ENCODE results near the gene PRR23E.

PRR23E gene

DNA sequence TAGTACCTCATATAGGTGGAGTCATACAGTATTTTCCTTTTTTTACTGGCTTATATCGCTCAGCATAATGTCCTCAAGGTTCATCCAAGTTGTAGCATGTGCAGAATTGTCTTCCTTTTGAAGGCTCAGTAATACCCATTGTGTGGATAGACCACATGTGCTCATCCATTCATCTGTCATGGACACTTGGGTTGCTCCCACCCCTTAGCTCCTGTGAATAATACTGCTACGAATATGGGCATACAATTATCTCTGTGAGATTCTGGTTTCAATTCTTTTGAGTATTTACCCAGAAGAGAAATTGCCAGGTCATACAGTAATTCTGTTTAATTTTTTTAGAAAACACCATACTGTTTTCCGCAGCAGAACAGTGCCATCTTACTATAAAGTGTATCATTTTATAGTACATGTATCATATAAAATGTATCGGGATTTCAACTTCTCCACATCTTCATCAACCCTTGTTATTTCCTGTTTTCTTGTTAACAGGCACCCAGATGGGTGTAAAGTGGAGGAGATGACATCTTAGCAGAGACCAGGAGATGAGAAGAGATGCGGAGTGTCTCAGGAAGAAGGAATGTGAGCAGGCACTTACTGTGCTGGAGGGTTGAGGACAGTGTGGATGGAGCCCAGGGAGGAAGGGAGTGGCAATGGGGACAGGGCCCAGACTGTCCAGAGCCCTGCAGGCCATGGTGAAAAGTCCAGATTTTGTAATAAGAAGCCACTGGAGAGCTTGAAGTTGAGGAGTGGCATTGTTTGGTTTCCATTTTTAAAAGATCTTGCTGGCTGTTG is 27.0 kb upstream of the PRR23E start:
- no peak for DNase-seq

DNA sequence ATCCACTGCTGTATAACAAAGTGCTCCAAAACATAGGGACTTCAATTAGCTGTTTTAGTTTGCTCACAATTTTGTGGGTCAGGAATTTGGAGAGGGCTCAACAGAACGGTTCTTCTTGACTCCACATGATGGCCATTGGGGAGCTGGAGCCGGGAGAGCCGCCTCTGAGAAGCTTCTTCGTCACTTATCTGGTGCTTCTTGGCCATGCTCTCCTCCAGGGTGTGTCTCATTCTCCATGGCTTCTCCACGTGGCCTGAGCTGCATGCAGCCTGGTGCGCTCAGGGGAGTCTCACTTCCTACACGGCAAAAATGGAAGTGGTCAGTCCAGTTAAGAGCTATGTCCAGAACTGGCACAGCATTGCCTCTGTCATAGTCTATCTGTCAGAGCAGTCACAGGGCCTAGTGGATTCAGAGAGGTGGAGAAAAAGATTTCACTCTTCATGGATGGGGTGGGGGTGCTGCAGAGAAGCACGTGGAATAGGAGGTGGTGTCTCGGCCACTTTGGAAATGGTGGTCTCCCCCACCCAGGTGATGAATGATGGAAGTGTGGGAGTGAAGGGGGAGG is 26.3 kb upstream of the PRR23E start:
- DNase-seq = no peak

- no peak for DNase-seq
These were observed 25.5 kb upstream of the PRR23E start for GRCh38 chr3:127167315-127168043.

DNA sequence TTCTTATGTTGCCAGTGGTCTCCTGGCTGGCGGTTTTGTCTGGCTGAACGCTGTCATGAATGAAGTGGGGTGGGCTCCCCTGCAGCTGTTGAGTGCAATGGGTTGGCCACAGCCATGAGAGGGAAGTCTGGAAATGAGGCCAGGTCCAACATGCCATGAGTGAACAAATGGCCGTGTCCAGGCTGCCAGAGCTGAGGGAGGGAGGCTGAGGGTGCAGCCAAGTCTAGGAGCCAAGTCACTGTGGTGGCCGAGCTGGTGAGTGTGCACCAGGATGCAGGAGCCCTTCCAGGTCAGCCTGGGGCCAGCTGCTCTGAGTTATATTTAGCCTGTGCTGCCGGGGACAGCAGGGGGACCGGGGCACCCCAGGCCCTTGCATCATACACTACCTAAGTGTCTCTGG is 24.7 kb upstream of the PRR23E start:
- no peak for DNase-seq

- no peak for DNase-seq
These were observed 22.1 kb upstream of the PRR23E start for GRCh38 chr3:127170814-127171213.

- no peak for DNase-seq
These were observed 21.6 kb upstream of the PRR23E start for GRCh38 chr3:127171320-127171719.

GRCh38 chr3:127171721-127172120 is 21.2 kb upstream of the PRR23E start:
- DNase-seq = no peak

DNA sequence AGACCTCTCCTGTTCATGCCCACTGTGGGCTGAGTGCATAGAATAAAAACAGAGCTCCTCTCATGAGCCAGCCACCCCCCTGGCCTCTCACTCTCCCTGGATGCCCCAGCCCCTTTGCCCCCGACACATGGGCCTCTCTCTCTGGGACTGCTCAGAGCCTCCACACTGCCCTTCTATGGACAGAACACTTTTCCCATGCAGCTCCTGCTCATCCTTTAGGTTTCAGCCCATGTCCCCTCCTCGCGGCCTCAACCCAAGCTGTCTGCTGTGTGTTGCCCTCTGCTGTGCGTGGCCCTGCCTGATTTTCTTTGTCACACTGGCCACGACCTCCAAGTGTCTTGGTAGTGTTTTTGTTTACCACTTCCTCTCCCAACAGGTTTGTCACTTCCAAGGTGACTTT is 20.7 kb upstream of the PRR23E start:
- DNase-seq = no peak

DNA sequence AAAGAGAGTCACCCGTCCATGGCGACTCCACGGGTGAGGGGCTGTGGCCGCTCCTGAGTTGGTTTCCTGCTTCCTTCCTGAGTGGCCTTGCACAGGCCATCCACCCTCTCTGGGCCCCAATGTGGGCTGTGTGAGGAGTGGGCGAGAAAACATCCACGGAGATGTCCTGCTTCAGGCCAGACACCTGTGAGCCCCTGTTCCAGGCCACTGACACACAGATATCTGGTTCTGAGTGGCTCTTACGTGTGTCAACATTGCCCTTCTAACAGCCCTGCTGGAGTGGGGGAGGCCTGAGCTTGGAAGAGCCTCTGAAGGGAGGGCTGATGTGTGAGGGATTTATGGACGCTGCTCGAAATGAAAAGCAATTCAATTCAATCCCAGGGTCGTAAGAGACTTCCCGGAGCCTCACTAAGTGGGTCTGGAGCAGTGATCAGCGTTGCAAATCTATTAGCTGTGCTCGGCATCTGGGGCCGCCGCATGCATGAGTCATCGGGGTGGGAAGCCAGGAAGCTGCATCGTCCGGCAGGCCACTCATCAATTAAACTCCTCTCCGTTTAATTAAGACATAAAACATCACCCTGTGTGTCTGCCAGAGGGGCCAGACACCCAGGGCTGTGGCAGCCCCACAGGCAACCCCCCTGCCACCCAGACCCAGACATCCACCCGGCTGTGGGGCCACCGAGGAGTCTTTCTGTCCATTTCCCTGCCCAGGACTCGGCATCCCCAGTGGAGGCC is 20.0 kb upstream of the PRR23E start:
- no peak for DNase-seq

DNA sequence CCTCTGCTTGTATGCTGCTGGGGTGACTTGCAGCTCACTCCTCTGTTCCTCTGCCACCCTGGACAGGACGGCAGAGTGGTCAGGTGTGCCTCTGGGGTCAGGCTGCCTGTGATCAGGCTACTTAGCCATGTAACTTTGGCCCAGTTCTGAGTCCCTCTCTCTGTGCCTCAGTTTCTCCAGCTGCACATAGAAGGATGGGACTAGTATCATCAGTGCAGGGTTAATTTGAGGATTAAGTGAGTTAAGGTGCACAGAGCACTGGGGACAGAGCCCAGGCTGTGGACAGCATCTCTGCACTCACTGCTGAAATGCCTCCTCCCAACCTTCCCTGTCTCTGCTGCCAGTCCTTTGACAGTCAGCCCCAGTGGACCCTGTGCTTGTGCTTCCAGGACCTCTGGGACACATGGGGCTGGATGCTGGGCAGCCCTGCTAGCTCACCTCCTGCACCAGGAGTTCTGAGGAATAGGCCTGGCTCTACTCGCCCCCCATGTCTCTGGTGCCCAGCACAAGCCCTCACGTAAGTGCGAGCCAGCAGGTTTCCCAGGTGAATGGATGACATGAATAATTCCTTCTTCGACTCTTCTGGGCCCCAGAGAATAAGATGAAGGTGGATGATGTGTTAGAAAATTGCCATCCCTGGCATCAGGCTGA is 19.3 kb upstream of the PRR23E start:
- DNase-seq = no peak

GRCh38 chr3:127174284-127174683 is 18.6 kb upstream of the PRR23E start:
- no peak for DNase-seq

- no peak for DNase-seq
These were observed 18.2 kb upstream of the PRR23E start for GRCh38 chr3:127174715-127175140.

- DNase-seq = no peak
These were observed 17.7 kb upstream of the PRR23E start for GRCh38 chr3:127175272-127175671.

GRCh38 chr3:127177226-127177625 is 15.7 kb upstream of the PRR23E start:
- DNase-seq = no peak

DNA sequence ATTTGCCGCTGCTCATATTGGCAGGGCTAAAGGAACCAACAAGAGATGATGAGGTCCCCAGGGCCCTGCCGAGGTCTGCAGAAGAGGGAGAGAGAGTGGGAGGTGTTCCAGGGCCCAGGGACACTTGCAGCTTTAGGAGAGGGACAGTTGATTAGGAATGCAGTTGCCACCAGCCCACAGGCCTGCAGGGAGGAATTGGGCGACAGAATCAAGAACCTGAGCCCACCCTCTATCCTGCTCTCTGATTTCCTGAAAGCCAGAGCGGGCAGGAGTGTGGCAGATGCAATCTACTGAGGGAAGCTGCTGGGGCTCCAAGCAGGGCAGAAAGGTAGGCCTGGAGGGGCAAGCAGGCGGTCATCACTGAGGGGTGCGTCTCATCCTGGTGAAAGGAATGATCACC is 12.1 kb upstream of the PRR23E start:
- no peak for DNase-seq

DNA sequence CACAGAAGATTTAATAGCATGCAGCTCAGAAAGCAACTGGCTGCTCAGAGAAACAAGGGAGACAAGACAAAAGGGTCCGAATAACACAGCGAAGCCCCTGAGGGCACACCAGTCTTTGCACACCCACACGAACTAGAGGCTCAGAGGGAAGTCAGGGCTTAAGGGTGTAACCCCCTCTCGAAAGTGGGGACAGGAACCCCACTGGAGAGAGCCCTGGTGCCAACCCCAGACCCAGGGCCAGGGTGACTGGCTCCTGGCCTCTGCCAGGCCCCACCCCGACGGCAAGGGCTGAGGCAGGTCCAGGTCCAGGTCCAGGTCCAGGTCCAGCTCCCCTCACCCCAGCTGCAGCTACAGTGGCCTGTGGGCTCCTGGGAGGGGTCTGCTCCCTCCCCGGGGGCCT is 10.5 kb upstream of the PRR23E start:
- no peak for DNase-seq

- DNase-seq = no peak
These were observed 9.8 kb upstream of the PRR23E start for GRCh38 chr3:127182848-127183714.

DNA sequence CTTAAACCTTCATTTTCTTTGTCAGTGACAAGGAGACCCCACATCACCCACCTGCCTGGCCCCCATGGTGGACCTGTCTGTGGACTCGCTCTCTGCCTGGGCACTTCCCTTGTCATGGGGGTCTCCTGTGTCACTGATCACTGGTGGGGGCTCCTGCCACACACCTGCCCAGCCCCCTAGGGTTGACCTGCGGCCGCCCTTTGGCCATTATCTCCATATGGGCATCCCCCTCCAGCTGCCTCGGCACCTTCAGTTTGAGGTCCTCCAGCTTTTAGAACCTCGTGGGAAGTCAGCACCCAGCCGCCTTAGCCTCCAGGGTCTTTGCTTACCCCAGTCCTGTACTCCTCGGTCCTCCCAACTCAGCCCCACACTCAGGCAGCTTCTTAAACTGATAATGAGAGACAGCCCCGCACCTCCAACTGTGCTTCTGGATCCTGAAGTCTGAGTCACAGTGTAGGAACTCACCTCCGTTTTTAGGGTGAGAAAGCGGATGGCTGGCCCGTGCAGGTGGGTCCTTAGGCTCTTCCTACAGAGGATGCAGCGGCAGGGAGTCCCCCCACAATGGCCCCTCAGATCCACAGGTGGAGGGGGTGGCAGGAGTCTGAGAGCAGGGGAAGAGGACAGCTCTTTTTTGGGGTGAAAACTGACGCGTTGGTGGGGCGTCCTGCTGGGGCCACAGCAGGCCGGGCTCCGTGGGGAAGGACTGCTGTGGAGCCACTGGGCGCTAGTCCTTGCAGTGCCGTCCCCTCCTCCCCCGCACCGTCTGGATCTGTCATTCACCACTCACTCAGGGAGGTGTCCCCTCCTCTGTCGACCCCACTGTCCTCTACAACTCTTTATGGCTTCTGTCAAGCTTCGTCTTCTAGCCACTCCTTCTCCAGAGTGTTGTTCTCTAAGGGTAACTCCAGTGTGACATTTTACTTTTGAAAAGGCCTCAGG is 8.7 kb upstream of the PRR23E start:
- DNase-seq = no peak

DNA sequence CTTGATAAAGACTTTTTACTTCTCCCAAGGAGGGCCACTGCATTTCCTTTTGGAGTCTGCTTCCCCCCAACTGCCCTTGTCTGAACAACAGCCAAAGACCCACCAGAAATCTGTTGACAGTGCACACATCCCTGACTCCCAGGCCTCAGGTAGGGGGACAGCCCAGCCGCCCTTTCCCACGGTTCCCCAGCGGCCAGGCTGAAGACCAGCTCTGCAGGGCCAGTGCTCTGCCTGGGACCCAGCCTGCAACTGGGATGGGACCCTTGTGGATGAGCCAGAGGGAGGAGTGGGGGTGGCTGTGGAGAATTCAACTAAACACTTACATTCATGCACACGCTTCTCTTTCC is 8.1 kb upstream of the PRR23E start:
- no peak for DNase-seq

GRCh38 chr3:127185268-127185667 is 7.7 kb upstream of the PRR23E start:
- DNase-seq = no peak
